HUDEP-2 (cell line): ENCODE data around the gene CD8B2.
"Not testable (repeated sequence)": the region's sequence is repeated elsewhere in the genome, so short reads cannot be mapped to it uniquely, and the experiment has no call there.

Source experiments
- DNase-seq, 76 experiments: peaks; one replicate each; lab custom pipeline; 2025; ENCODE audit not compliant: unreplicated experiment in 76 of 76; lab: John Stamatoyannopoulos, UW

CD8B2 gene

GRCh38 chr2:106486551-106487385, at the start of gene CD8B2:
Gene CD8B2, plus strand, starts transcription at chr2:106487364. Its CDS starts 63 bp downstream, at chr2:106487427.
- not testable (repeated sequence) for DNase-seq

- DNase-seq, result peak in 2 of 76 experiments; percentile 0 to 2
These were observed 25.3 kb upstream of the CD8B2 start for GRCh38 chr2:106461882-106462281.

GRCh38 chr2:106467516-106467915, 19.6 kb upstream of the CD8B2 start:
- not testable (repeated sequence) for DNase-seq

- DNase-seq, result not testable (repeated sequence)
These were observed 19.1 kb upstream of the CD8B2 start, which contains the start of gene RGPD3 for GRCh38 chr2:106468107-106468506. Gene RGPD3, minus strand, starts transcription at chr2:106468413. Its CDS starts 125 bp downstream, at chr2:106468288.

- not testable (repeated sequence) for DNase-seq
These were observed 16.5 kb upstream of the CD8B2 start for GRCh38 chr2:106470658-106471057.

- not testable (repeated sequence) for DNase-seq
These were observed 9.5 kb upstream of the CD8B2 start for GRCh38 chr2:106477647-106478046.

- not testable (repeated sequence) for DNase-seq
These were observed 7.6 kb upstream of the CD8B2 start for GRCh38 chr2:106479563-106479962.

- DNase-seq, result not testable (repeated sequence)
These were observed 425 bp downstream of the CD8B2 start for GRCh38 chr2:106487386-106488191.

GRCh38 chr2:106489701-106490100, 2.5 kb downstream of the CD8B2 start:
- DNase-seq, result not testable (repeated sequence)

- DNase-seq, result not testable (repeated sequence)
These were observed 5.2 kb downstream of the CD8B2 start for GRCh38 chr2:106492399-106492798.

GRCh38 chr2:106492913-106493312, 5.7 kb downstream of the CD8B2 start:
- DNase-seq, result not testable (repeated sequence)

- not testable (repeated sequence) for DNase-seq
These were observed 11.4 kb downstream of the CD8B2 start for GRCh38 chr2:106498549-106498948.

GRCh38 chr2:106500350-106500749, 13.2 kb downstream of the CD8B2 start:
- DNase-seq, result not testable (repeated sequence)

GRCh38 chr2:106502351-106502750, 15.2 kb downstream of the CD8B2 start:
- not testable (repeated sequence) for DNase-seq

GRCh38 chr2:106504192-106504591, 17.0 kb downstream of the CD8B2 start:
- DNase-seq, result not testable (repeated sequence)

- not testable (repeated sequence) for DNase-seq
These were observed 17.6 kb downstream of the CD8B2 start for GRCh38 chr2:106504787-106505186.

- DNase-seq, result not testable (repeated sequence)
These were observed 19.0 kb downstream of the CD8B2 start for GRCh38 chr2:106506002-106506687.

GRCh38 chr2:106508660-106509373, 21.7 kb downstream of the CD8B2 start:
- DNase-seq, result not testable (repeated sequence)

GRCh38 chr2:106509374-106509770, 22.2 kb downstream of the CD8B2 start:
- not testable (repeated sequence) for DNase-seq

GRCh38 chr2:106510791-106511190, 23.6 kb downstream of the CD8B2 start:
- not testable (repeated sequence) for DNase-seq
